BJ (cell line): ENCODE results near the gene PBX1. TPM values are rescaled to one million over a fixed set of nuclear protein-coding genes. Genes with fewer than 3 reads are reported as not detected.
A peak's percentile ranks its signal among the peaks of the same experiment; 100 is the strongest.

ENCODE experiments used
- CTCF ChIA-PET: fragments of 350-600 bp; formaldehyde crosslinking; extraction: SDS; loops from one replicate; lab custom pipeline; 2021; ENCODE audit warnings: antibody characterized with exemption, inconsistent platforms; lab: Yijun Ruan, JAX
- POLR2A ChIA-PET: fragments of 300-600 bp; sonication (Branson Sonifier 250); formaldehyde crosslinking; extraction: SDS; loops from one replicate; lab custom pipeline; 2021; ENCODE audit warnings: antibody characterized with exemption; lab: Charles Lee
- DNase-seq: peaks from one replicate; pipeline ENCODE4 v3.0.0-alpha.2; 2011; ENCODE audit warnings: low read depth
- H3K27me3 ChIP-seq: 2 replicates; pipeline ENCODE4 v1.6.0; 2011; ENCODE audit warnings: low read length; ENCODE audit not compliant: control insufficient read depth, insufficient read depth
- H3K36me3 ChIP-seq: 2 replicates; pipeline ENCODE4 v1.5.1; 2011; ENCODE audit warnings: low read length; ENCODE audit not compliant: control insufficient read depth, insufficient read depth
- H3K4me3 ChIP-seq: 2 replicates; pipeline ENCODE4 v1.5.1; 2011; ENCODE audit warnings: low read depth, mild to moderate bottlenecking, control low read depth, low read length
- CTCF ChIP-seq: IDR thresholded peaks from 2 replicates; pipeline ENCODE4 v1.5.1; 2011; ENCODE audit warnings: low read depth, mild to moderate bottlenecking, control low read depth, inconsistent platforms, low read length, moderate library complexity; ENCODE audit not compliant: insufficient read depth
- polyA plus RNA-seq: library from polyadenylated mRNA; depleted of rRNA; stranded (reverse); fragments of >200 nt; gene quantifications from 2 replicates; pipeline ENCODE4 v1.2.3, GENCODE V29; 2011

PBX1 gene
- polyA plus RNA-seq, 1 experiment: 46.1 TPM

GRCh38 chr1:164719676-164720439 lies 160.9 kb downstream of the PBX1 start:
- no peak overlapping the region for H3K4me3 ChIP-seq
- TF ChIP-seq CTCF: no peak
- H3K36me3 ChIP-seq: no peaks in the 10 kb centered on the region
- no peak for DNase-seq
- H3K27me3 ChIP-seq: no peaks in the 10 kb centered on the region
- POLR2A ChIA-PET: interaction anchor here (0.6 to 0.7 kb wide), 2 partner anchors 108 to 232 kb away, joined by 4 to 5 read pairs; no protein-coding TSS in a partner anchor
- CTCF ChIA-PET: no interaction called here

- TF ChIP-seq CTCF: no peak
- ChIA-PET CTCF (no interaction called here), POLR2A (interaction anchor here (0.7 kb wide), 1 partner anchor 232 kb away, joined by 4 read pairs; no protein-coding TSS in a partner anchor)
- H3K27me3 ChIP-seq: no peaks in the 10 kb centered on the region
- DNase-seq: no peak
- no peaks in the 10 kb centered on the region for H3K36me3 ChIP-seq
- no peak overlapping the region for H3K4me3 ChIP-seq
Measured at GRCh38 chr1:164720440-164721227, 161.7 kb downstream of the PBX1 start.

- POLR2A ChIA-PET: no interaction called here
- TF ChIP-seq CTCF: no peak
- Histone ChIP-seq H3K36me3 (no peaks in the 10 kb centered on the region), H3K4me3 (no peak overlapping the region), H3K27me3 (no peaks in the 10 kb centered on the region)
- CTCF ChIA-PET: interaction anchor here (3.0 kb wide), 1 partner anchor 66 kb away, joined by 7 read pairs; no protein-coding TSS in a partner anchor
- no peak for DNase-seq
Measured at GRCh38 chr1:164721228-164721496, 162.2 kb downstream of the PBX1 start.

GRCh38 chr1:164723296-164723798 lies 164.4 kb downstream of the PBX1 start:
- H3K4me3 ChIP-seq: no peak overlapping the region
- TF ChIP-seq CTCF: no peak
- ChIA-PET POLR2A (no interaction called here), CTCF (interaction anchor here (0.8 to 3.0 kb wide), 2 partner anchors 64 to 105 kb away, joined by 3 to 7 read pairs; no protein-coding TSS in a partner anchor)
- DNase-seq: no peak
- no peaks in the 10 kb centered on the region for H3K27me3 ChIP-seq
- no peaks in the 10 kb centered on the region for H3K36me3 ChIP-seq

- no peaks in the 10 kb centered on the region for H3K36me3 ChIP-seq
- no peaks in the 10 kb centered on the region for H3K27me3 ChIP-seq
- POLR2A ChIA-PET: interaction anchor here (1.2 kb wide), 1 partner anchor 17 kb away, joined by 3 read pairs; no protein-coding TSS in a partner anchor
- DNase-seq: peak; percentile 76
- CTCF ChIA-PET: interaction anchor here (1.2 to 1.9 kb wide), 4 partner anchors 11 to 62 kb away, joined by 4 to 6 read pairs (median 4); no protein-coding TSS in a partner anchor
- H3K4me3 ChIP-seq: no peak overlapping the region
- no peak for TF ChIP-seq CTCF
Measured at GRCh38 chr1:164725401-164725800, 166.4 kb downstream of the PBX1 start.
